AG09319 (cell line): Measurements from ENCODE around the gene GAL3ST3.
"Not testable (repeated sequence)": the region's sequence is repeated elsewhere in the genome, so short reads cannot be mapped to it uniquely, and the experiment has no call there.

Experiments used
- DNase-seq: peaks from one replicate; pipeline ENCODE4 v3.0.0-alpha.2; 2010; ENCODE audit warnings: low read depth; ENCODE audit errors: extremely low read depth
- TF ChIP-seq, protein P1 (sequence below): IDR thresholded peaks from 2 replicates; pipeline ENCODE4 v1.5.1; 2011; ENCODE audit warnings: low read depth, mild to moderate bottlenecking, inconsistent platforms, low read length, moderate library complexity

Gene GAL3ST3, protein sequence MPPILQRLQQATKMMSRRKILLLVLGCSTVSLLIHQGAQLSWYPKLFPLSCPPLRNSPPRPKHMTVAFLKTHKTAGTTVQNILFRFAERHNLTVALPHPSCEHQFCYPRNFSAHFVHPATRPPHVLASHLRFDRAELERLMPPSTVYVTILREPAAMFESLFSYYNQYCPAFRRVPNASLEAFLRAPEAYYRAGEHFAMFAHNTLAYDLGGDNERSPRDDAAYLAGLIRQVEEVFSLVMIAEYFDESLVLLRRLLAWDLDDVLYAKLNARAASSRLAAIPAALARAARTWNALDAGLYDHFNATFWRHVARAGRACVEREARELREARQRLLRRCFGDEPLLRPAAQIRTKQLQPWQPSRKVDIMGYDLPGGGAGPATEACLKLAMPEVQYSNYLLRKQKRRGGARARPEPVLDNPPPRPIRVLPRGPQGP

DNA sequence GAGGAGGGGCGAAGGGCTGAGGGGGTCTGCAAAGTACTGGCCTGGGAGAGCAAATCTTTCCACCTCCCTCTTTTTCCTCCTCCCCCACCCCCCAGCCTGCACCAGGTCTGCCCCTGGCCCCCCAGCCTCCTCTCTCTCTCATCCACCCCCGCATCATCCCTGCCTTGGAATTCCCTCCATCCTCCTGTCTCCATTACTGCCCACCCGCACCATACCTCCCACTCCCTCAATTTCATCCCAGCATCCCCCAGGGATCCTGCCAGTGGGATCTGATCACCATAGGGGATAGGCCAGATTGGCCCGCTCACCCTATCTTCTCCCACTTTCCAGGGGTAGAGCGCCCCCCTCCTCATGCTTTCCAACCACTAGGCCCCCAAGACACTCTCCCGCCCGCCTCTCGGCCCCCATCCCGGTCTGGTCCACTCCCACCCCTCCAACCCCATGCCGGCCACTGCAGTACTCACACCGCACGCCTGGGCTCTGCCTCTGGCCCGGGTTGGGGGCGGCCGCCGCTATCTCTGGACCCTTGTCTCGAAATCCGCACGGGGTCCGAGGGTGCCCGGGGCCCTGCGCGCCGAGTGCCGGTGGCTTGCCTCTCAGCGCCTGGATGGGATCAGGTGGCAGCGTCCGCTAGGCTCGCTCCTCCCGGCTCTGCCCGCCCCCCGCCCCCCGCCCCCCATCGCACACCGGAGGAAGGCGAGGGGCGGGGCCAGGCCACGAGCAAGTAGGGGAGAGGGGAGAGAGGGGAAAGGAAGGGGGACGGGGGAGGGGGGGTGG lies at the start of gene GAL3ST3:
TSS of gene GAL3ST3 (minus strand) at position 615 of the 777 bp plus-strand sequence. CDS start 3,746 bp downstream, outside the sequence.
- no peak for DNase-seq

DNA sequence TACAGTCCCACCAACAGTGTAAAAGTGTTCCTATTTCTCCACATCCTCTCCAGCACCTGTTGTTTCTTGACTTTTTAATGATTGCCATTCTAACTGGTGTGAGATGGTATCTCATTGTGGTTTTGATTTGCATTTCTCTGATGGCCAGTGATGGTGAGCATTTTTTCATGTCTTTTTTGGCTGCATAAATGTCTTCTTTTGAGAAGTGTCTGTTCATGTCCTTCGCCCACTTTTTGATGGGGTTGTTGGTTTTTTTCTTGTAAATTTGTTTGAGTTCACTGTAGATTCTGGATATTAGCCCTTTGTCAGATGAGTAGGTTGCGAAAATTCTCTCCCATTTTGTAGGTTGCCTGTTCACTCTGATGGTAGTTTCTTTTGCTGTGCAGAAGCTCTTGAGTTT lies 43.2 kb upstream of the GAL3ST3 start:
- DNase-seq, result not testable (repeated sequence)

More for the DNA sequence above, at the start of gene GAL3ST3:
- TF ChIP-seq, protein P1, sequence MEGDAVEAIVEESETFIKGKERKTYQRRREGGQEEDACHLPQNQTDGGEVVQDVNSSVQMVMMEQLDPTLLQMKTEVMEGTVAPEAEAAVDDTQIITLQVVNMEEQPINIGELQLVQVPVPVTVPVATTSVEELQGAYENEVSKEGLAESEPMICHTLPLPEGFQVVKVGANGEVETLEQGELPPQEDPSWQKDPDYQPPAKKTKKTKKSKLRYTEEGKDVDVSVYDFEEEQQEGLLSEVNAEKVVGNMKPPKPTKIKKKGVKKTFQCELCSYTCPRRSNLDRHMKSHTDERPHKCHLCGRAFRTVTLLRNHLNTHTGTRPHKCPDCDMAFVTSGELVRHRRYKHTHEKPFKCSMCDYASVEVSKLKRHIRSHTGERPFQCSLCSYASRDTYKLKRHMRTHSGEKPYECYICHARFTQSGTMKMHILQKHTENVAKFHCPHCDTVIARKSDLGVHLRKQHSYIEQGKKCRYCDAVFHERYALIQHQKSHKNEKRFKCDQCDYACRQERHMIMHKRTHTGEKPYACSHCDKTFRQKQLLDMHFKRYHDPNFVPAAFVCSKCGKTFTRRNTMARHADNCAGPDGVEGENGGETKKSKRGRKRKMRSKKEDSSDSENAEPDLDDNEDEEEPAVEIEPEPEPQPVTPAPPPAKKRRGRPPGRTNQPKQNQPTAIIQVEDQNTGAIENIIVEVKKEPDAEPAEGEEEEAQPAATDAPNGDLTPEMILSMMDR, result no peak

DNA sequence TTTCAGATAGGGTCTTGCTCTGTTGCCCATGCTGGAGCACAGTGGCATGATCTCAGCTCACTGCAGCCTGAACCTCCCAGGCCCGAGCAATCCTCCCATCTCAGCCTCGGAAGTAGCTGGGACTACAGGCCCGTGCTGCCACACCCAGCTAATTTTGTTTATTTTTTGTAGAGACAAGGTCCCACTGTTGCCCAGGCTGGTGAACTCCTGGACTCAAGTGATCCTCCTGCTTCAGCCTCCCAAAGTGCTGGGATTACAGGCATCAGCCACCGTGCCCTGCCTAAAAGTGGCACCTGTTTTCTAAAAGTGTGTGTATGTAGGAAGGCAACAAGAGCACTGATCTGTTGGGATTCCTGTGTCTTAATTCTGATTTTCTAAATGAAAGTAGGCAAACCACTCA lies 41.3 kb upstream of the GAL3ST3 start:
- DNase-seq, result no peak
- TF ChIP-seq, protein P1, result no peak

DNA sequence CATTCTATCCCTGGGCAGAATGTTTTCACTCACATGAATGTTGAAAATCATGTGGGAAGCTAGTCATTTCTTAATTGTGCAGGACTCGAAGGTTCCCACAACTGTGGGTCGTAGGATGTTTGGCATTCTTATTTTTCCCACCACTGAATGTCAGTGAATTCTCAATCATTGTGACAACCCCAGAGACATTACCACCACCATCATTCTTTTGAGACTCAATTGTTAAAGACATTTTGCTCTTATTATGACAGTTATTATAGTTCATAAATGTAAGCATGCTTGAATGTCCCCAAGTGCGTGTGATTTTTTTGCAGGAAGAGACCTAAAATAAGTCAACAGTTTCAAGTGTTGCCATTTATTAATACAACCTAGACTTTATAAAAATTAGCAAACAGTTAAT lies 40.1 kb upstream of the GAL3ST3 start:
- TF ChIP-seq, protein P1, result no peak
- no peak for DNase-seq

DNA sequence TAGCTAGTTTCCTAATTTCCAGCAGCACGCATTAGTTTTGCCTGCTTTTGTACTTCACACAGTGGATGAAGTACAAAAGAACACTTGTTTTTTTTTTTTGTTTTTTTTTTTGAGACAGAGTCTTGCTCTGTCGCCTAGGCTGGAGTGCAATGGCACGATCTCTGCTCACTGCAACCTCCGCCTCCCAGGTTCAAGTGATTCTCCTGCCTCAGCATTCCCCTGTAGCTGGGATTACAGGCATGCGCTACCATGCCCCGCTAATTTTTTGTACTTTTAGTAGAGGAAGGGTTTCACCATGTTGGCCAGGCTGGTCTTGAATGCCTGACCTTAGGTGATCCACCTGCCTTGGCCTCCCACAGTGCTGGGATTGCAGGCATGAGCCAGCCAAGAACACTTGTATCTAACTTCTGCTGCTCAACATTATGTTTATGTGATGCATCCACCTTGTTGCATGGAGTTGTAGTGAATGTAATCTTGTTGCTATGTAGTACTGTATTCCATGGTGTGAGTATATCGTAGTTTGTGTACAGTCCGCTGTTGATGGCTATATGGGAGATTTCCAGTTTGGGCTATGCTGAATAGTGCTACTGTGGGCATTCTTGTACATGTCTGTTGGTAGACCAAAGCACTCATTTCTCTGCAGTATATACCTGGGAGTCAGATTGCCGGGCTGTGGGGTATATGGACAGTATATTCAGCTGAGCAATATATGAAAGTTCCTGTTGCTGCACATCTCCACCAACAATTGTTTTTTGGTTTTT lies 38.4 kb upstream of the GAL3ST3 start:
- no peak for DNase-seq
- TF ChIP-seq, protein P1, result no peak

DNA sequence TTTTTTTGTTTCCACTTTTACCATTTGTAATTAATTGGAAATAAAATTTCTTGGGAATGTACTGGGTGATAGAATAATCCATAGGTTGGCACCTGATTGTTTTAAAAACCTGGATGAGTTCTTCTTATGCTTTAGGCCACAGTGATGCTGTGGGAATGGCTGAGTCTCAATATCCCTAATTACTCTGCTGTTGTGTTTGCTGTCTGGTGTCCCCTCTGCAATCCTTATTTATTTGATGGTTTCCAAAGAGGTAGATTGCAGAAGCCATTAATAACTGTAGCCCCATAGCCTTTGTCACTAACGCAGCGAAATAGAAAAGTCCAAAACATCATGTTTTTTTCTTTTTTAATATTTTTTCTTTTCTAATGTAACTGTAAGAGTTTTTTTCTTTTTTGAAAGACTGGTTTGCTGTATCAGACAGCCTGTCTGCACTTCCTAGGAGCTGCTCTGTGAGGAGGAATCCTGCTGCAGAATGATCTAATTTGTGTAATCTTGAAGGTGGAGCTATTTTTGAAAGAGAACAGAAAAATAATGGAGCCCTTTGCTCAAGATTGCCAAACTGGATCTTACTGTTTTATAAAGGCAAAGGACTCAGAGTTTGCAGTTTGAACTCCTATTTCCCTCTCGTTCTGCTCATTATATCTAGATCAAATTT lies 36.0 kb upstream of the GAL3ST3 start:
- no peak for DNase-seq
- TF ChIP-seq, protein P1, result no peak

DNA sequence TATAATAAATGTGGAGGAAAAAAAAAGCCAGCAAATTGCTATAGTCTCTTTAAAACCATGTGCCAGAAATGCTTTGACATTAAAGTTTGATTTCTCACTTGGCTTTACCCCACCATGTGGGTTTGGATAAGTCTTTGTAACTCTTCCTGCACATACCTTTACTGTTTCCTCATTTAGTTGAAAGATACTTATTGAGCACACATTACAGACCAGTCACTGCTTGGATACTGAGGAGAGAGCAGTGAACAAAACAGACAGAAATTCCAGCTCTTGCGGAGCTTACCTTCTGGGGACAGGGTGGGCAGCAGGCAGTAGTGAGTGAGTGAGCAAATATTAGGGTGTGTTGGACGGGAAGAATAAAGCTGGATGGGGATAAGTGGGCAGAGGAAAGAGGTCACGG lies 34.8 kb upstream of the GAL3ST3 start:
- TF ChIP-seq, protein P1, result no peak
- no peak for DNase-seq
